Body of pancreas (tissue), 4 donors: ENCODE measurements around the gene FGR. TPM values are rescaled to one million over a fixed set of nuclear protein-coding genes. Genes with fewer than 3 reads are reported as not detected.

Experiments used
- ATAC-seq: fragments of 150-250 bp; one replicate; pipeline ENCODE4 v1.9.1; 2016
- DNase-seq, 4 donors: peaks; one replicate each; pipeline ENCODE4 v3.0.0-alpha.2; 2019
- H3K27ac ChIP-seq, 4 donors: fragments of 200-600 bp; sonication (generic); 1 replicate in 3 of 4; 2 replicates in 1 of 4; pipeline versions ENCODE4 v1.5.1 to v1.6.1; 2016 to 2019; ENCODE audit warnings: mild to moderate bottlenecking in 1 of 4, mixed read lengths in 1 of 4, moderate library complexity in 1 of 4
- H3K27me3 ChIP-seq, 2 donors: fragments of 200-600 bp; sonication (generic); one replicate each; pipeline ENCODE4 v1.6.0; 2016; ENCODE audit warnings: mild to moderate bottlenecking in 1 of 2
- H3K36me3 ChIP-seq, 2 donors: fragments of 200-600 bp; sonication (generic); replicated peaks in 1 of 2; 2 replicates each; pipeline ENCODE4 v1.5.1; 2016; ENCODE audit warnings: low read depth in 2 of 2; ENCODE audit not compliant: insufficient read depth in 1 of 2
- H3K4me1 ChIP-seq: fragments of 200-600 bp; sonication (generic); one replicate; pipeline ENCODE4 v1.6.0; 2016
- H3K4me3 ChIP-seq, 2 donors: fragments of 200-600 bp; sonication (generic); 1 replicate in 1 of 2; 2 replicates in 1 of 2; pipeline ENCODE4 v1.5.1; 2016 to 2019
- H3K9me3 ChIP-seq, 3 donors: fragments of 200-600 bp; sonication (generic); 1 replicate in 2 of 3; 2 replicates in 1 of 3; pipeline ENCODE4 v1.5.1; 2016
- CTCF ChIP-seq, 7 experiments: fragments of 450-650 bp in 4 of 7; fragments of 200-600 bp in 3 of 7; sonication (generic) in 3 of 7; IDR thresholded peaks; one replicate each; pipeline ENCODE4 v1.5.1; 2016 to 2019; ENCODE audit warnings: antibody characterized with exemption in 7 of 7
- POLR2A ChIP-seq, 3 donors: fragments of 450-650 bp; IDR thresholded peaks; one replicate each; pipeline ENCODE4 v1.6.1; 2016; ENCODE audit warnings: antibody characterized with exemption in 3 of 3, mild to moderate bottlenecking in 2 of 3
- WGBS, 2 donors: methylation state at CpG; one replicate each; pipeline ENCODE4 v1.1.5; 2017; 5-methylcytosine and 5-hydroxymethylcytosine counted together
- intact Hi-C: fragments of 100-400 bp; cut with DNase I; formaldehyde crosslinking; loops from one replicate; pipeline ENCODE4 v1.15.1; 2023
- total RNA-seq, 2 donors: library from RNA; depleted of rRNA; stranded (reverse); fragments of >200 nt; gene quantifications; one replicate each; pipeline ENCODE4 v1.1.0, GENCODE V29; 2016

Gene FGR
- total RNA-seq, 2 donors from 2014 or later = 3.0 to 5.4 TPM

DNA sequence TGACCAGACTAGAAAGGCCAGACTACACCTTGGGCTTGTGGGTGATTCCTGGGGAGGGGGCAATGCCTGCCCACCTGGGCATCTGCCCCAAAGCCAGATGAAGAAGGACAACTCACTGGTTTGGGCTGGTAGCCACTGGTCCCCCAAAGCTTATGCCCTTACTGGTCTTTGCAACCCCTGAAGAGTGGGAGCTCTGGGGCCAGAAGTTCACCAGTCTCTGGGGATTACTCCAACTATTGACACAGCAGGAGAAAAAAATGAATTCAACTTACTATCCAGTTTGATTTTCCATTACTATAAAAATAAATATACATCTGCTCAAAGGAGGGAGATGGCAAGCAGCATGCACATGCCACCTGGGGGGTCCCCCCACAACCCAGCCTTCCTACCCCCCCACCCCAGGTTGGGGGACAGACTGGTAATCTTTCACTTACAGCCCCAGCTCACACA lies 33.6 kb downstream of the FGR start:
- no peak for DNase-seq
- no peaks in the 10 kb centered on the region for H3K9me3 ChIP-seq
- no peak overlapping the region for H3K4me3 ChIP-seq
- TF ChIP-seq POLR2A (IDR thresholded peaks at IDR 0.05) (no peak), CTCF (IDR thresholded peaks at IDR 0.05) (no peak)
- ATAC-seq = no peak
- no peaks in the 10 kb centered on the region for H3K36me3 ChIP-seq
- peaks cover 50% of the 10 kb centered on the region for H3K4me1 ChIP-seq
- peak overlapping the region; percentile 81 to 93 (median 88) for H3K27ac ChIP-seq
- intact Hi-C loops = no loop called here
- H3K27me3 ChIP-seq = no peaks in the 10 kb centered on the region

GRCh38 chr1:27600498-27601175 lies 34.3 kb downstream of the FGR start:
- TF ChIP-seq POLR2A (IDR thresholded peaks at IDR 0.05) (no peak), CTCF (IDR thresholded peaks at IDR 0.05) (no peak)
- Histone ChIP-seq H3K9me3 (no peaks in the 10 kb centered on the region), H3K27ac (peak overlapping the region in 3 of 4 donors; percentile 81 to 92 (median 85)), H3K4me1 (peaks cover 50% of the 10 kb centered on the region), H3K36me3 (no peaks in the 10 kb centered on the region), H3K4me3 (no peak overlapping the region), H3K27me3 (no peaks in the 10 kb centered on the region)
- DNase-seq (no peak), ATAC-seq (no peak)
- intact Hi-C loops = no loop called here
- WGBS, 2 donors = 63 to 75% methylated on average over 3 of the region's 3 CpGs

- peak overlapping the region in 2 of 4 donors; percentile 6 to 35 for H3K27ac ChIP-seq
- intact Hi-C loops = loop anchor here (5.0 kb wide), 1 partner anchor 43 kb away; no protein-coding TSS in a partner anchor
- no peaks in the 10 kb centered on the region for H3K9me3 ChIP-seq
- peaks cover 50% of the 10 kb centered on the region for H3K4me1 ChIP-seq
- no peak for ATAC-seq
- H3K4me3 ChIP-seq = no peak overlapping the region
- peak in 1 of 4 donors; percentile 37 for DNase-seq
- no peaks in the 10 kb centered on the region for H3K27me3 ChIP-seq
- TF ChIP-seq CTCF (IDR thresholded peaks at IDR 0.05) = no peak
- no peak for TF ChIP-seq POLR2A (IDR thresholded peaks at IDR 0.05)
- H3K36me3 ChIP-seq = no peaks in the 10 kb centered on the region
- WGBS, 2 donors = 47% methylated on average over 9 of the region's 9 CpGs
Measured at GRCh38 chr1:27599605-27600497, 35.1 kb downstream of the FGR start.

DNA sequence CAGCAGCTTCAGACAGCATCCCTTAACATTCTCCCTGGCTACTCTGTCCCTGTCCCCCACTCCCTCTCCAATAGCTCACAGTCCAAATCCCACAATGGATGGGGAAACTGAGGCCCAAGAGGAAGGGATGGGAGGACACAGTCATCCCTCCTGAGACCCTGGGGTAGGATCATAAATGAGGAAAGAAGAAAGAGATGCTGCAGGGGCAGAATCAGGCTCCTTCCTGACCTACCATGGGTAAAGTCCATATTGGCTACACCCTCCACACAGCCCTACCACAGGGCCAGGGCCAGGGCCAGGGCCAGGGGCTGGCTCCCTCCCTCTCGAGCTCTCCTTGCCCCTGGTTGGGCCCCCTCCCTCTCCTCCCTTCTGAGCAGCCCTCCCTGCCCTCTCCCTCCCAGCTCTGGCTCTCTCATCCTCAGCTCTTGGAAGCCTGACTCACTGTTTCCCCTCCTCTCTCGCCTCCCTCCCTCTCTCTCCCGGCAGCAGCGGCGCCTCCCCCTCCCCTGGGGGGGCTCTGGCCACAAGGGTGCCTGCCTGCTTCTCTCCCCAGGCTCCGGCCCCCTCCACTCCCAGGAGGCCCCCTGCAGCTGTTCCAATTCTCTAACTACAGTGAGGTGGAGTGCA lies 36.0 kb downstream of the FGR start:
- TF ChIP-seq CTCF (IDR thresholded peaks at IDR 0.05) (no peak), POLR2A (IDR thresholded peaks at IDR 0.05) (no peak)
- H3K4me1 ChIP-seq = peaks cover 50% of the 10 kb centered on the region
- intact Hi-C loops = loop anchor here (5.0 kb wide), 1 partner anchor 42 kb away; no protein-coding TSS in a partner anchor
- WGBS, 2 donors = 5 to 12% methylated on average over 5 to 6 of the region's 6 CpGs
- no peak overlapping the region for H3K4me3 ChIP-seq
- H3K27me3 ChIP-seq = no peaks in the 10 kb centered on the region
- ATAC-seq (no peak), DNase-seq (peak in 3 of 4 donors; percentile 50 to 74 (median 57))
- no peaks in the 10 kb centered on the region for H3K36me3 ChIP-seq
- H3K9me3 ChIP-seq = no peaks in the 10 kb centered on the region
- H3K27ac ChIP-seq = peak overlapping the region in 3 of 4 donors; percentile 35 to 59 (median 43)
